ENCODE results near the gene PRR13. TPM values are rescaled to one million over a fixed set of nuclear protein-coding genes. Genes with fewer than 3 reads are reported as not detected.
"Not testable (repeated sequence)": the region's sequence is repeated elsewhere in the genome, so short reads cannot be mapped to it uniquely, and the experiment has no call there.

PRR13 gene, protein sequence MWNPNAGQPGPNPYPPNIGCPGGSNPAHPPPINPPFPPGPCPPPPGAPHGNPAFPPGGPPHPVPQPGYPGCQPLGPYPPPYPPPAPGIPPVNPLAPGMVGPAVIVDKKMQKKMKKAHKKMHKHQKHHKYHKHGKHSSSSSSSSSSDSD
- total RNA-seq (10 to 100 TPM; 45.2 to 85.0 (median 62.6) TPM), polyA plus RNA-seq (100 to 1,000 TPM in 1 of 3 donors, 10 to 100 TPM in 2; 65.6 to 136 (median 82.0) TPM)
- long read RNA-seq, donor 1, transcript PRR13-202 (4 exons, 1,229 nt) = major isoform, 13 of 21 reads
- long read RNA-seq, donor 1, partial matches to known transcripts = 2 of 21 reads
- long read RNA-seq, donor 1, other reads (novel, unspliced or antisense) = 0 of 21 reads
- long read RNA-seq, donor 2, transcript PRR13-209 (4 exons, 625 nt) = minor isoform, 6 of 64 reads
- long read RNA-seq, donor 2, transcript PRR13-202 (4 exons, 1,229 nt) = major isoform, 46 of 64 reads
- long read RNA-seq, donor 2, partial matches to known transcripts = 7 of 64 reads
- long read RNA-seq, donor 2, other reads (novel, unspliced or antisense) = 4 of 64 reads

DNA sequence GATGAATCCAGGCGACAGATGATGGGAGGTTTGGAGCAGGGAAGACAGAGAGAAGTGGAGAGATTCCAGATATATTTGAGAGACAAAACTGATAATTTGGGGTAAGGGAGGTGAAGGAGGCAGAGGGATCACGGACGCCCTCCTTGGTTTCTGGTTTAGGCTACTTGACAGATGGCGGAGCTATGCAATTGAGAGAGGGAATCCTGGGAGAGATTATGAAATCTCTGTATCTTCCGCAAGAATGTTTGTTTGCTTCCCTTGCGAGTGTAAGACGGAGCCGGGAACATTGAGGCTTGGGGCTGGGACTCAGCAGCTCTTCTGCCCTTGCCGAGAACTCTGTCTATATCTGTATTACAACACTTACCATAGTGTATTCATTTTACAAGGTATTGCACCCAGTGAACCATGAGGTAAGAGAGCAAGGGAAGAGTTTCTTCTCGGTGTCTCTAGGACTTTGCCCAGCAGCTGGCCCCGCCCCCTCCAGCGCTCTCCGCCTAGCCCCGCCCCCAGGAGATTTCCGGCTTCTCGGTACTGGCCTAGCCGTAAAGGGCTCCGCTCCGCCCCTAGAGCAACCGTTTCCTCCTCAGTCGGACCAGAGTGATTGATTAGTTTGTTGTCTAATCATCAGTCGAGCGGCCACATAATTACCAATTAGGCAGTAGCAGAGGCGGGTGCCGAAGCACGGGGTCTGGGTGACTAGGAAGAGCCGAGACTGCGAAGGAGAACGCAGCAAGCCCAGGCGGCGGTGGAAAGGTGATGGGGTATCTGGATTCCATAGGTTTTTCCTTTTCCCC lies at the start of gene PRR13:
Gene PRR13 (plus strand): TSS at position 695 of the 794 bp plus-strand sequence. CDS start 981 bp downstream, outside the sequence.
- Histone ChIP-seq H3K36me3 (ENCODE audit: insufficient read depth in 1 of 2, low read depth in 1 of 2) (peaks cover 2 to 28% of the 10 kb centered on the region in 2 donors), H3K4me1 (peaks cover 11% of the 10 kb centered on the region), H3K27ac (peak within 1 kb of the TSS; percentile 88), H3K27me3 (ENCODE audit: insufficient read depth in 3 of 3, low read length in 2 of 3) (no peaks in the 10 kb centered on the region), H3K4me3 (peak within 1 kb of the TSS; percentile 85), H3K9me3 (no peaks in the 10 kb centered on the region)
- intact Hi-C loops (cut with DNase I) = no loop called here
- 0 to 1% (median 1%) methylated on average over 31 of the region's 31 CpGs for WGBS, 3 donors
- ATAC-seq (peak; percentile 97 to 99 (median 98)), DNase-seq (peak; percentile 98 to 99)
- TF ChIP-seq, protein P1, sequence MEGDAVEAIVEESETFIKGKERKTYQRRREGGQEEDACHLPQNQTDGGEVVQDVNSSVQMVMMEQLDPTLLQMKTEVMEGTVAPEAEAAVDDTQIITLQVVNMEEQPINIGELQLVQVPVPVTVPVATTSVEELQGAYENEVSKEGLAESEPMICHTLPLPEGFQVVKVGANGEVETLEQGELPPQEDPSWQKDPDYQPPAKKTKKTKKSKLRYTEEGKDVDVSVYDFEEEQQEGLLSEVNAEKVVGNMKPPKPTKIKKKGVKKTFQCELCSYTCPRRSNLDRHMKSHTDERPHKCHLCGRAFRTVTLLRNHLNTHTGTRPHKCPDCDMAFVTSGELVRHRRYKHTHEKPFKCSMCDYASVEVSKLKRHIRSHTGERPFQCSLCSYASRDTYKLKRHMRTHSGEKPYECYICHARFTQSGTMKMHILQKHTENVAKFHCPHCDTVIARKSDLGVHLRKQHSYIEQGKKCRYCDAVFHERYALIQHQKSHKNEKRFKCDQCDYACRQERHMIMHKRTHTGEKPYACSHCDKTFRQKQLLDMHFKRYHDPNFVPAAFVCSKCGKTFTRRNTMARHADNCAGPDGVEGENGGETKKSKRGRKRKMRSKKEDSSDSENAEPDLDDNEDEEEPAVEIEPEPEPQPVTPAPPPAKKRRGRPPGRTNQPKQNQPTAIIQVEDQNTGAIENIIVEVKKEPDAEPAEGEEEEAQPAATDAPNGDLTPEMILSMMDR (IDR thresholded peaks at IDR 0.05) = no peak

DNA sequence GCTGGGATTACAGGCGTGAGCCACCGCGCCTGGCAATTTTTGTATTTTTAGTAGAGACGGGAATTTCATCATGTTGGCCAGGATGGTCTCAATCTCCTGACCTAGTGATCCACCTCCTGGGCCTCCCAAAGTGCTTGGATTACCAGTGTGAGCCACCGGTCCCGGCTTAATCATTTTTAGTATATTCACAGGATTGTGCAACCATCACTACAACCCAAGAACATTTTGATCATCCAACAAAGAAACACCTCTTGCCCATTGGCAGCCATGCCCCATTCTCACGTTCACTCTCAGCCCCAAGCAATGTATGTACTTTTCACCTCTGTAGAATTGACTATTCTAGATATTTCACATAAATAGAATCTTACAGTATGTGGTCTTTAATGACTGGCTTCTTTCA lies 41.6 kb upstream of the PRR13 start:
- no peak overlapping the region for H3K4me3 ChIP-seq
- peaks cover 0 to 21% of the 10 kb centered on the region in 2 donors for H3K36me3 ChIP-seq (ENCODE audit: insufficient read depth in 1 of 2, low read depth in 1 of 2)
- ATAC-seq (peak in 3 of 4 donors; percentile 43 to 82 (median 66)), DNase-seq (no peak)
- H3K9me3 ChIP-seq = no peaks in the 10 kb centered on the region
- WGBS, 3 donors = 68 to 84% (median 70%) methylated on average over 7 of the region's 7 CpGs
- no peaks in the 10 kb centered on the region for H3K27me3 ChIP-seq (ENCODE audit: insufficient read depth in 3 of 3, low read length in 2 of 3)
- intact Hi-C loops (cut with DNase I) = no loop called here
- TF ChIP-seq, protein P1 (IDR thresholded peaks at IDR 0.05) = no peak
- H3K27ac ChIP-seq = no peak overlapping the region
- H3K4me1 ChIP-seq = peaks cover 8% of the 10 kb centered on the region

DNA sequence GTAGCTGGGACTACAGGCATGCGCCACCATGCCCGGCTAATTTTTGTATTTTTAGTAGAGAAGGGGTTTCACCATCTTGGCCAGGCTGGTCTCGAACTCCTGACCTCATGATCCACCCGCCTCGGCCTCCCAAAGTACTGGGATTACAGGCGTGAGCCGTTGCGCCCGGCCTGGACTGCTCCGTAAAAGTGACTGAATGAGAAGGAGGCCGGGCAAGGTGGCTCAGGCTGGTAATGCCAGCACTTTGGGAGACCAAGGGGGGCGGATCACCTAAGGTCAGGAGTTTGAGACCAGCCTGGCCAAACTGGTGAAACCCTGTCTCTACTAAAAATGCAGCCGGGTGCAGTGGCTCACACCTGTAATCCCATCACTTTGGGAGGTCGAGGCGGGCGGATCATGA lies 39.2 kb upstream of the PRR13 start:
- DNase-seq; H3K9me3 ChIP-seq; H3K4me1 ChIP-seq; H3K27me3 ChIP-seq (ENCODE audit: insufficient read depth in 3 of 3, low read length in 2 of 3); H3K27ac ChIP-seq; H3K4me3 ChIP-seq; ATAC-seq; intact Hi-C loops (cut with DNase I): not testable (repeated sequence)
- 95 to 96% (median 95%) methylated on average over 16 of the region's 16 CpGs for WGBS, 3 donors
- H3K36me3 ChIP-seq (ENCODE audit: insufficient read depth in 1 of 2, low read depth in 1 of 2) = peaks cover 3 to 32% of the 10 kb centered on the region in 2 donors

DNA sequence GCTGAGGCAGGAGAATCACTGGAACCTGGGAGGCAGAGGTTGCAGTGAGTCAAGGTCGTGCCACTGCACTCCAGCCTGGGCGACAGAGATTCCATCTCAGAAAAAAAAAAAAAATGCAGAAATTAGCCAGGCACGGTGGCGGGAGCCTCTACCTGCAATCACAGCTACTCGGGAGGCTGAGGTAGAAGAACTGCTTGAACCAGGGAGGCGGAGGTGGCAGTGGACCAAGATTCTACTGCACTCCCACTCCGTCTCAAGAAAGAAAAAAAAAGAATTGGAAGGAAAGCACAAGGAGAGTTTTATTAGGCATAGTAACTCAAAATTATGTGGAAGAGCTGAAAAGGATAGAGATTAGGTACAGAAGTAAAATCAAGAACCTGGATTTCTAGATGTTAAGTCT lies 38.7 kb upstream of the PRR13 start:
- DNase-seq (no peak), ATAC-seq (no peak)
- intact Hi-C loops (cut with DNase I) = no loop called here
- Histone ChIP-seq H3K36me3 (ENCODE audit: insufficient read depth in 1 of 2, low read depth in 1 of 2) (peaks cover 3 to 37% of the 10 kb centered on the region in 2 donors), H3K27me3 (ENCODE audit: insufficient read depth in 3 of 3, low read length in 2 of 3) (no peaks in the 10 kb centered on the region), H3K9me3 (no peaks in the 10 kb centered on the region), H3K4me3 (no peak overlapping the region), H3K4me1 (peaks cover 4% of the 10 kb centered on the region), H3K27ac (no peak overlapping the region)
- WGBS, 3 donors = 76 to 86% (median 81%) methylated on average over 7 of the region's 7 CpGs
- TF ChIP-seq, protein P1 (IDR thresholded peaks at IDR 0.05) = no peak

DNA sequence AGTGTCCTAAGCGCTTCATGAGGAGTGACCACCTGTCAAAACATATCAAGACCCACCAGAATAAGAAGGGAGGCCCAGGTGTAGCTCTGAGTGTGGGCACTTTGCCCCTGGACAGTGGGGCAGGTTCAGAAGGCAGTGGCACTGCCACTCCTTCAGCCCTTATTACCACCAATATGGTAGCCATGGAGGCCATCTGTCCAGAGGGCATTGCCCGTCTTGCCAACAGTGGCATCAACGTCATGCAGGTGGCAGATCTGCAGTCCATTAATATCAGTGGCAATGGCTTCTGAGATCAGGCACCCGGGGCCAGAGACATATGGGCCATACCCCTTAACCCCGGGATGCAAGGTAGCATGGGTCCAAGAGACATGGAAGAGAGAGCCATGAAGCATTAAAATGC lies 30.6 kb upstream of the PRR13 start:
- no peaks in the 10 kb centered on the region for H3K4me1 ChIP-seq
- ATAC-seq (peak in 1 of 4 donors; percentile 10), DNase-seq (no peak)
- H3K27me3 ChIP-seq (ENCODE audit: insufficient read depth in 3 of 3, low read length in 2 of 3) = no peaks in the 10 kb centered on the region
- intact Hi-C loops (cut with DNase I) = no loop called here
- H3K4me3 ChIP-seq = no peak overlapping the region
- no peaks in the 10 kb centered on the region for H3K9me3 ChIP-seq
- peaks cover 15 to 85% of the 10 kb centered on the region in 2 donors for H3K36me3 ChIP-seq (ENCODE audit: insufficient read depth in 1 of 2, low read depth in 1 of 2)
- WGBS, 3 donors = 87 to 92% (median 88%) methylated on average over 5 of the region's 5 CpGs
- no peak overlapping the region for H3K27ac ChIP-seq
- TF ChIP-seq, protein P1 (IDR thresholded peaks at IDR 0.05) = no peak
